ENCODE measurements around the gene ZFP90. TPM values are rescaled to one million over a fixed set of nuclear protein-coding genes. Genes with fewer than 3 reads are reported as not detected.

The ZFP90 gene
- total RNA-seq, 1 experiment from 2014 or later, result 21.8 TPM

DNA sequence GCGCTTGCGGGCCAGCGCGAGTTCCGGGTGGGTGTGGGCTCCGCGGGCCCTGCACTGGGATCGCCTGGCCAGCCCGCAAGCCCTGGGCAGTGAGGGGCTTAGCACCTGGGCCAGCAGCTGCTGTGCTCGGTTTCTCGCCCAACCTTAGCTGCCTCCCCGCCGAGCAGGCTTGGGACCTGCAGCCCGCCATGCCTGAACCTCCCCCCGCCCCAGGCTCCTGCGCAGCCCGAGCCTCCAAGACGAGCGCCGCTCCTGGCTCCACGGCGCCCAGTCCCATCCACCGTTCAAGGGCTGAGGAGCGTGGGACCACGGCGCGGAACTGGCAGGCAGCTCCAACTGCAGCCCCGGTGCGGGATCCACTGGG, 12.3 kb upstream of the ZFP90 start:
- CTCF ChIA-PET, result interaction anchor here (1.9 kb wide), 1 partner anchor 64 kb away, joined by 6 read pairs; no protein-coding TSS in a partner anchor
- DNase-seq (ENCODE audit: low read depth, low spot score) (no peak), ATAC-seq (no peak)
- intact Hi-C loops (cut with micrococcal nuclease), result loop anchor here (5.0 to 10.0 kb wide), 2 partner anchors 316 to 598 kb away; partner anchors contain the start of gene TANGO6
- POLR2A ChIA-PET, result no interaction called here
- no peaks in the 10 kb centered on the region for H4K20me1 ChIP-seq (ENCODE audit: insufficient read depth)
- H3K9ac ChIP-seq (ENCODE audit: low read length), result no peak overlapping the region
- H3K4me2 ChIP-seq (ENCODE audit: low read length), result no peak overlapping the region
- no peak overlapping the region for H2AFZ ChIP-seq (ENCODE audit: low read depth, low read length, poor library complexity, severe bottlenecking)
- no peaks in the 10 kb centered on the region for H3K27me3 ChIP-seq (ENCODE audit: insufficient read depth, low read length)
- H3K4me3 ChIP-seq (replicated peaks in 1 of 2; ENCODE audit: low read depth in 1 of 2, low read length in 2 of 2), result no peak overlapping the region
- TF ChIP-seq EGR1 (IDR thresholded peaks at IDR 0.05; ENCODE audit: low read depth) (no peak), MAX (IDR thresholded peaks at IDR 0.05) (no peak), EZH2phosphoT487 (IDR thresholded peaks at IDR 0.05; ENCODE audit: borderline replicate concordance) (no peak), CEBPB (IDR thresholded peaks at IDR 0.05; ENCODE audit: low read depth) (no peak), JUND (IDR thresholded peaks at IDR 0.05) (no peak), SIN3A (IDR thresholded peaks at IDR 0.05; ENCODE audit: low read depth) (no peak), POLR2AphosphoS5 (IDR thresholded peaks at IDR 0.05; ENCODE audit: low read depth, low read length) (no peak), YY1 (IDR thresholded peaks at IDR 0.05; ENCODE audit: extremely low read depth, insufficient replicate concordance, low read depth, low read length) (no peak)
- H3K9me2 ChIP-seq (ENCODE audit: insufficient read depth), result no peaks in the 10 kb centered on the region
- no TSS peak for BruUV-seq (replicated peaks)
- no peaks in the 10 kb centered on the region for H3K36me3 ChIP-seq (ENCODE audit: control insufficient read depth in 1 of 2, insufficient read depth in 2 of 2, low read length in 2 of 2)
- no peak overlapping the region for H3K27ac ChIP-seq (ENCODE audit: low read depth, low read length)
- RAD21 ChIA-PET (ENCODE audit: low non-redundant PET in 1 of 2, low total read pairs in 2 of 2, uncharacterized antibody in 2 of 2, unreplicated experiment in 2 of 2), result no interaction called here
- H3K79me2 ChIP-seq (ENCODE audit: insufficient read depth, low read length), result no peaks in the 10 kb centered on the region
- peaks cover 10 to 23% of the 10 kb centered on the region in 2 experiments for H3K4me1 ChIP-seq (ENCODE audit: control insufficient read depth in 1 of 2, insufficient read depth in 2 of 2, low read length in 2 of 2)
- no peaks in the 10 kb centered on the region for H3K9me3 ChIP-seq (ENCODE audit: control insufficient read depth in 1 of 2, insufficient read depth in 1 of 2, low read depth in 1 of 2, low read length in 2 of 2)

DNA sequence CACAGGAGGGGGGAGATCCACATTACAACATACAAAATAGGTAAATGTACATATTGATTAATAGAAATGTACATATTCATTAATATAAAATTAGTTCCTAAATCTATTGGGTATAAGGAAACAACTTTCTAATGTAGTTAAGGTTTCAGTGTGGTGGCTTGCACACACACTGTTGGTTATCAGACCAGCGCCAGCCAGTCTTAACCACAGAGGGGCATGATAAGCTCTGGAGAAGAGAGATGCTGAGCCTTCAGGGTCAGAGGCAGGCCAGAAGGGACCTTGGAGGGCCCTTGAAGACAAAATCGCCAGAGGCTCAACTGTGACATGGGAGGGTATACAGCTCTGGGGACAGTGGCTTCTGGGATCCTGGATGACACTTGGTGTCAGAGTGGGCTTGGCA, 10.9 kb upstream of the ZFP90 start:
- Histone ChIP-seq H4K20me1 (ENCODE audit: insufficient read depth) (no peaks in the 10 kb centered on the region), H3K4me1 (ENCODE audit: control insufficient read depth in 1 of 2, insufficient read depth in 2 of 2, low read length in 2 of 2) (peaks cover 10 to 23% of the 10 kb centered on the region in 2 experiments), H3K9me2 (ENCODE audit: insufficient read depth) (no peaks in the 10 kb centered on the region), H3K27ac (ENCODE audit: low read depth, low read length) (no peak overlapping the region), H3K9ac (ENCODE audit: low read length) (no peak overlapping the region), H3K9me3 (ENCODE audit: control insufficient read depth in 1 of 2, insufficient read depth in 1 of 2, low read depth in 1 of 2, low read length in 2 of 2) (peaks cover 0 to 7% of the 10 kb centered on the region in 2 experiments; a peak in 1 of 4 replicates), H3K27me3 (ENCODE audit: insufficient read depth, low read length) (no peaks in the 10 kb centered on the region), H3K36me3 (ENCODE audit: control insufficient read depth in 1 of 2, insufficient read depth in 2 of 2, low read length in 2 of 2) (no peaks in the 10 kb centered on the region), H2AFZ (ENCODE audit: low read depth, low read length, poor library complexity, severe bottlenecking) (no peak overlapping the region), H3K4me2 (ENCODE audit: low read length) (no peak overlapping the region), H3K79me2 (ENCODE audit: insufficient read depth, low read length) (no peaks in the 10 kb centered on the region), H3K4me3 (replicated peaks in 1 of 2; ENCODE audit: low read depth in 1 of 2, low read length in 2 of 2) (no peak overlapping the region)
- ChIA-PET CTCF (interaction anchor here (1.1 to 1.9 kb wide), 2 partner anchors 62 to 316 kb away, joined by 5 to 6 read pairs; no protein-coding TSS in a partner anchor), RAD21 (ENCODE audit: low non-redundant PET in 1 of 2, low total read pairs in 2 of 2, uncharacterized antibody in 2 of 2, unreplicated experiment in 2 of 2) (interaction anchor here in 1 of 2 experiments (0.9 kb wide), 1 partner anchor 176 kb away, joined by 4 read pairs; no protein-coding TSS in a partner anchor), POLR2A (no interaction called here)
- DNase-seq (ENCODE audit: low read depth, low spot score), result no peak
- TF ChIP-seq POLR2AphosphoS5 (IDR thresholded peaks at IDR 0.05; ENCODE audit: low read depth, low read length) (no peak), EZH2 (IDR thresholded peaks at IDR 0.05) (no peak), CEBPB (IDR thresholded peaks at IDR 0.05; ENCODE audit: low read depth) (no peak), SIN3A (IDR thresholded peaks at IDR 0.05; ENCODE audit: low read depth) (no peak), TCF7L2 (IDR thresholded peaks at IDR 0.05; ENCODE audit: borderline replicate concordance, extremely low read depth, insufficient read depth, insufficient read length) (no peak), RAD21 (IDR thresholded peaks at IDR 0.05; ENCODE audit: low read depth) (no peak), CBX3 (IDR thresholded peaks at IDR 0.05; ENCODE audit: low read depth) (no peak), POLR2A (IDR thresholded peaks at IDR 0.05; ENCODE audit: borderline replicate concordance, extremely low read depth, insufficient read depth, insufficient read length) (no peak), ZFX (IDR thresholded peaks at IDR 0.05) (no peak), YY1 (IDR thresholded peaks at IDR 0.05; ENCODE audit: extremely low read depth, insufficient replicate concordance, low read depth, low read length) (no peak), EZH2phosphoT487 (IDR thresholded peaks at IDR 0.05; ENCODE audit: borderline replicate concordance) (no peak), CTCF (IDR thresholded peaks at IDR 0.05 in 2 of 3, conservative IDR thresholded peaks at IDR 0.05 in 1 of 3; ENCODE audit: borderline replicate concordance in 1 of 3, insufficient read depth in 1 of 3, low read depth in 2 of 3, low read length in 2 of 3) (no peak), FOSL1 (IDR thresholded peaks at IDR 0.05; ENCODE audit: low read depth) (no peak), SRF (IDR thresholded peaks at IDR 0.05; ENCODE audit: low read depth) (no peak), ATF3 (IDR thresholded peaks at IDR 0.05) (no peak), EGR1 (IDR thresholded peaks at IDR 0.05; ENCODE audit: low read depth) (no peak)
- BruUV-seq (replicated peaks), result no TSS peak
- intact Hi-C loops (cut with micrococcal nuclease), result loop anchor here (2.0 to 10.0 kb wide), 4 partner anchors 179 to 597 kb away; partner anchors contain the start of gene TANGO6
- ATAC-seq, result peak; percentile 39
